SIG-M5 treated with dmso at 0.1 percent for 504 hours (cell line): Measurements from ENCODE around the gene PICALM.

Experiments used
- DNase-seq: peaks from one replicate; lab custom pipeline; 2025; ENCODE audit not compliant: unreplicated experiment; lab: John Stamatoyannopoulos, UW

PICALM gene

GRCh38 chr11:86087256-86087655, 18.4 kb upstream of the PICALM start:
- DNase-seq = no peak

- DNase-seq = no peak
Measured at GRCh38 chr11:86081455-86081854, 12.6 kb upstream of the PICALM start.

GRCh38 chr11:86079421-86079820, 10.5 kb upstream of the PICALM start:
- no peak for DNase-seq

GRCh38 chr11:86073948-86074347, 5.1 kb upstream of the PICALM start:
- no peak for DNase-seq

GRCh38 chr11:86072211-86072610, 3.3 kb upstream of the PICALM start:
- DNase-seq = no peak

- no peak for DNase-seq
Measured at GRCh38 chr11:86070142-86071056, 1.5 kb upstream of the PICALM start.

GRCh38 chr11:86069408-86070101, 671 bp upstream of the PICALM start:
- DNase-seq = peak; percentile 82

GRCh38 chr11:86068138-86068871, 579 bp downstream of the PICALM start:
- DNase-seq = peak; percentile 29

- no peak for DNase-seq
Measured at GRCh38 chr11:86067851-86068137, 1.1 kb downstream of the PICALM start.

GRCh38 chr11:86067009-86067850, 1.7 kb downstream of the PICALM start:
- DNase-seq = peak; percentile 80

GRCh38 chr11:86066657-86067008, 2.3 kb downstream of the PICALM start:
- no peak for DNase-seq

- DNase-seq = no peak
Measured at GRCh38 chr11:86066033-86066432, 2.9 kb downstream of the PICALM start.

GRCh38 chr11:86064220-86064803, 4.6 kb downstream of the PICALM start:
- DNase-seq = no peak

- no peak for DNase-seq
Measured at GRCh38 chr11:86063536-86063935, 5.3 kb downstream of the PICALM start.

GRCh38 chr11:86062719-86063118, 6.2 kb downstream of the PICALM start:
- no peak for DNase-seq

GRCh38 chr11:86061483-86062205, 7.2 kb downstream of the PICALM start:
- DNase-seq = no peak

GRCh38 chr11:86060544-86060943, 8.3 kb downstream of the PICALM start:
- no peak for DNase-seq

GRCh38 chr11:86058360-86058759, 10.5 kb downstream of the PICALM start:
- no peak for DNase-seq

GRCh38 chr11:86056351-86056854, 12.5 kb downstream of the PICALM start:
- no peak for DNase-seq
